IMR-90 (cell line): Measurements from ENCODE around the gene PDS5B.

Experiments
- FOS ChIP-seq: fragments of 150-350 bp; IDR thresholded peaks from 2 replicates; pipeline ENCODE4 v1.6.1; 2016; ENCODE audit warnings: low read depth, low read length
- POLR2A ChIP-seq: IDR thresholded peaks from 2 replicates; pipeline ENCODE4 v1.6.1; 2012; ENCODE audit warnings: mild to moderate bottlenecking, low read depth, low read length
- RAD21 ChIP-seq: IDR thresholded peaks from 2 replicates; pipeline ENCODE4 v1.6.1; 2012; ENCODE audit warnings: low read length, improper control_type of control experiment
- RFX5 ChIP-seq: IDR thresholded peaks from 2 replicates; pipeline ENCODE4 v1.8.0; 2012; ENCODE audit warnings: low read depth, mild to moderate bottlenecking, low read length, moderate library complexity
- TF ChIP-seq, protein P1 (sequence below): fragments of 150-350 bp; IDR thresholded peaks from 2 replicates; pipeline ENCODE4 v1.6.1; 2017; ENCODE audit warnings: mild to moderate bottlenecking, antibody characterized with exemption, low read length, low read depth
- TF ChIP-seq, protein P2 (sequence below): conservative IDR thresholded peaks from 2 replicates; pipeline ENCODE4 v1.5.1; 2012; ENCODE audit warnings: mild to moderate bottlenecking, low read depth, low read length, improper control_type of control experiment

DNA sequence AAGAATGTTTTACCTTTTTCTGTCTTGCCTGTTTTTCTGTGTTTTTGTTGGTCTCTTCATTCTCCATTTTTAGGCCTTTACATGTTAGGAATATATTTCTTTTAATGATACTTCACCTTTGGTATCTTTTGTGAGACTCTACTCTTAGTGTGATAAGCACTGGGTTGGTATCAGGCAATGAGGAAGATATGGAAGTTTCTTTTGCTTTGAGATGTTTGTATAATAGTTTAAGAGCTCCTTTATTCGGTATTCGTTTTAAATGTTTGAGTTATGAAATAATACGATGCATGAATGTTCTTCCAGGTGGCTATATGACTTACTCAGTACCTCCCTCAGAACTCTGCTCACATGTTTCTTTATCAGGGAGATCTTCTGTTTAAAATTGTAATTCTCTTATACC lies 144.8 kb downstream of the PDS5B start:
- TF ChIP-seq POLR2A (no peak), RFX5 (no peak), RAD21 (no peak), FOS (no peak)
- TF ChIP-seq, protein P1, sequence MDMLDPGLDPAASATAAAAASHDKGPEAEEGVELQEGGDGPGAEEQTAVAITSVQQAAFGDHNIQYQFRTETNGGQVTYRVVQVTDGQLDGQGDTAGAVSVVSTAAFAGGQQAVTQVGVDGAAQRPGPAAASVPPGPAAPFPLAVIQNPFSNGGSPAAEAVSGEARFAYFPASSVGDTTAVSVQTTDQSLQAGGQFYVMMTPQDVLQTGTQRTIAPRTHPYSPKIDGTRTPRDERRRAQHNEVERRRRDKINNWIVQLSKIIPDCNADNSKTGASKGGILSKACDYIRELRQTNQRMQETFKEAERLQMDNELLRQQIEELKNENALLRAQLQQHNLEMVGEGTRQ = no peak
- TF ChIP-seq, protein P2, sequence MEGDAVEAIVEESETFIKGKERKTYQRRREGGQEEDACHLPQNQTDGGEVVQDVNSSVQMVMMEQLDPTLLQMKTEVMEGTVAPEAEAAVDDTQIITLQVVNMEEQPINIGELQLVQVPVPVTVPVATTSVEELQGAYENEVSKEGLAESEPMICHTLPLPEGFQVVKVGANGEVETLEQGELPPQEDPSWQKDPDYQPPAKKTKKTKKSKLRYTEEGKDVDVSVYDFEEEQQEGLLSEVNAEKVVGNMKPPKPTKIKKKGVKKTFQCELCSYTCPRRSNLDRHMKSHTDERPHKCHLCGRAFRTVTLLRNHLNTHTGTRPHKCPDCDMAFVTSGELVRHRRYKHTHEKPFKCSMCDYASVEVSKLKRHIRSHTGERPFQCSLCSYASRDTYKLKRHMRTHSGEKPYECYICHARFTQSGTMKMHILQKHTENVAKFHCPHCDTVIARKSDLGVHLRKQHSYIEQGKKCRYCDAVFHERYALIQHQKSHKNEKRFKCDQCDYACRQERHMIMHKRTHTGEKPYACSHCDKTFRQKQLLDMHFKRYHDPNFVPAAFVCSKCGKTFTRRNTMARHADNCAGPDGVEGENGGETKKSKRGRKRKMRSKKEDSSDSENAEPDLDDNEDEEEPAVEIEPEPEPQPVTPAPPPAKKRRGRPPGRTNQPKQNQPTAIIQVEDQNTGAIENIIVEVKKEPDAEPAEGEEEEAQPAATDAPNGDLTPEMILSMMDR = no peak
